ACC112 (cell line): ENCODE measurements around the gene OSBPL5.

ENCODE experiments used
- H2AFZ ChIP-seq: fragments of 200-600 bp; sonication (generic); one replicate; pipeline ENCODE4 v1.6.0; 2017; ENCODE audit warnings: antibody characterized with exemption, low read length; ENCODE audit not compliant: unreplicated experiment
- H3K27ac ChIP-seq: fragments of 200-600 bp; sonication (generic); 2 replicates; pipeline ENCODE4 v1.5.1; 2014; ENCODE audit warnings: low read depth, mild to moderate bottlenecking, antibody characterized with exemption, low read length, moderate library complexity
- H3K27me3 ChIP-seq: fragments of 200-600 bp; sonication (generic); 2 replicates; pipeline ENCODE4 v1.6.1; 2014; ENCODE audit warnings: mild to moderate bottlenecking, antibody characterized with exemption, low read length, moderate library complexity, mixed read lengths; ENCODE audit not compliant: insufficient read depth
- H3K36me3 ChIP-seq: fragments of 200-600 bp; sonication (generic); 2 replicates; pipeline ENCODE4 v1.6.1; 2016; ENCODE audit warnings: mild to moderate bottlenecking, antibody characterized with exemption, low read length, moderate library complexity, mixed read lengths; ENCODE audit not compliant: insufficient read depth
- H3K4me1 ChIP-seq: fragments of 200-600 bp; sonication (generic); one replicate; pipeline ENCODE4 v1.6.1; 2016; ENCODE audit warnings: low read length, mixed read lengths; ENCODE audit not compliant: insufficient read depth, unreplicated experiment, control insufficient read depth
- H3K4me3 ChIP-seq: fragments of 200-600 bp; sonication (generic); 2 replicates; pipeline ENCODE4 v1.5.1; 2014; ENCODE audit warnings: mild to moderate bottlenecking, low read depth, low read length
- H3K79me2 ChIP-seq: fragments of 200-600 bp; sonication (generic); one replicate; pipeline ENCODE4 v1.6.0; 2016; ENCODE audit warnings: low read length; ENCODE audit not compliant: control insufficient read depth, unreplicated experiment, insufficient read depth

Gene OSBPL5

GRCh38 chr11:3161309-3161708 is 3.8 kb downstream of the OSBPL5 start:
- H3K79me2 ChIP-seq, result peaks cover 55% of the 10 kb centered on the region
- H3K27ac ChIP-seq, result 0 out of 2 replicates have a peak overlapping the region, but pooled peaks have one; percentile 15
- H3K4me3 ChIP-seq, result peak overlapping the region; percentile 78; the same call in 1 of the 2 replicates
- H3K36me3 ChIP-seq, result no peaks in the 10 kb centered on the region
- no peak overlapping the region for H2AFZ ChIP-seq
- H3K4me1 ChIP-seq, result peaks cover 30% of the 10 kb centered on the region
- H3K27me3 ChIP-seq, result no peaks in the 10 kb centered on the region

- Histone ChIP-seq H2AFZ (no peak overlapping the region), H3K27ac (peak overlapping the region; percentile 38; the same call in 1 of the 2 replicates)
Observed at GRCh38 chr11:3160252-3161031, 4.7 kb downstream of the OSBPL5 start.

GRCh38 chr11:3159296-3160190 is 5.6 kb downstream of the OSBPL5 start:
- no peak overlapping the region for H2AFZ ChIP-seq
- H3K27ac ChIP-seq, result peak overlapping the region; percentile 38; the same call in 1 of the 2 replicates
- peaks cover 62% of the 10 kb centered on the region for H3K79me2 ChIP-seq
- peaks cover 46% of the 10 kb centered on the region for H3K4me1 ChIP-seq
- H3K27me3 ChIP-seq, result no peaks in the 10 kb centered on the region
- H3K36me3 ChIP-seq, result no peaks in the 10 kb centered on the region
- peak overlapping the region; percentile 78 for H3K4me3 ChIP-seq

More at GRCh38 chr11:3160252-3161031, 4.7 kb downstream of the OSBPL5 start:
- Histone ChIP-seq H3K4me1 (peaks cover 39% of the 10 kb centered on the region), H3K36me3 (no peaks in the 10 kb centered on the region), H3K4me3 (peak overlapping the region; percentile 78), H3K27me3 (no peaks in the 10 kb centered on the region), H3K79me2 (peaks cover 64% of the 10 kb centered on the region)

- Histone ChIP-seq H3K4me3 (no peak overlapping the region), H3K36me3 (no peaks in the 10 kb centered on the region), H3K27ac (no peak overlapping the region), H2AFZ (no peak overlapping the region), H3K27me3 (no peaks in the 10 kb centered on the region), H3K79me2 (peaks cover 61% of the 10 kb centered on the region), H3K4me1 (peaks cover 49% of the 10 kb centered on the region)
Observed at GRCh38 chr11:3158821-3159220, 6.3 kb downstream of the OSBPL5 start.

- Histone ChIP-seq H3K79me2 (peaks cover 60% of the 10 kb centered on the region), H3K27ac (no peak overlapping the region), H3K27me3 (no peaks in the 10 kb centered on the region), H3K4me1 (peaks cover 52% of the 10 kb centered on the region), H2AFZ (no peak overlapping the region), H3K4me3 (no peak overlapping the region), H3K36me3 (no peaks in the 10 kb centered on the region)
Observed at GRCh38 chr11:3158131-3158591, 6.9 kb downstream of the OSBPL5 start.

- Histone ChIP-seq H3K4me3 (no peak overlapping the region), H3K36me3 (no peaks in the 10 kb centered on the region), H3K4me1 (peaks cover 58% of the 10 kb centered on the region), H3K27ac (no peak overlapping the region), H2AFZ (no peak overlapping the region), H3K27me3 (no peaks in the 10 kb centered on the region), H3K79me2 (peaks cover 54% of the 10 kb centered on the region)
Observed at GRCh38 chr11:3157381-3158130, 7.6 kb downstream of the OSBPL5 start.

- H3K4me3 ChIP-seq, result no peak overlapping the region
- no peaks in the 10 kb centered on the region for H3K27me3 ChIP-seq
- no peak overlapping the region for H3K27ac ChIP-seq
- H3K36me3 ChIP-seq, result no peaks in the 10 kb centered on the region
- no peak overlapping the region for H2AFZ ChIP-seq
- peaks cover 61% of the 10 kb centered on the region for H3K79me2 ChIP-seq
- peaks cover 58% of the 10 kb centered on the region for H3K4me1 ChIP-seq
Observed at GRCh38 chr11:3156661-3157311, 8.3 kb downstream of the OSBPL5 start.

GRCh38 chr11:3156282-3156660 is 8.8 kb downstream of the OSBPL5 start:
- no peaks in the 10 kb centered on the region for H3K27me3 ChIP-seq
- H3K4me1 ChIP-seq, result peaks cover 53% of the 10 kb centered on the region
- no peaks in the 10 kb centered on the region for H3K36me3 ChIP-seq
- no peak overlapping the region for H2AFZ ChIP-seq
- H3K27ac ChIP-seq, result no peak overlapping the region
- peaks cover 61% of the 10 kb centered on the region for H3K79me2 ChIP-seq
- H3K4me3 ChIP-seq, result no peak overlapping the region

- no peaks in the 10 kb centered on the region for H3K27me3 ChIP-seq
- no peak overlapping the region for H2AFZ ChIP-seq
- peaks cover 61% of the 10 kb centered on the region for H3K79me2 ChIP-seq
- H3K27ac ChIP-seq, result peak overlapping the region; percentile 24; the same call in 1 of the 2 replicates
- no peaks in the 10 kb centered on the region for H3K36me3 ChIP-seq
- H3K4me3 ChIP-seq, result no peak overlapping the region
- peaks cover 48% of the 10 kb centered on the region for H3K4me1 ChIP-seq
Observed at GRCh38 chr11:3155691-3156258, 9.3 kb downstream of the OSBPL5 start.
